H9 (cell line): ENCODE measurements around the gene CC2D2A. TPM values are rescaled to one million over a fixed set of nuclear protein-coding genes. Genes with fewer than 3 reads are reported as not detected.

Experiments
- DNase-seq: peaks from one replicate; pipeline ENCODE4 v3.0.0-alpha.2; 2017
- H2AFZ ChIP-seq: one replicate; pipeline ENCODE4 v1.6.1; 2013; ENCODE audit warnings: mild to moderate bottlenecking, low read length, control low read depth, moderate library complexity
- H2AK5ac ChIP-seq: 2 replicates; pipeline ENCODE4 v1.6.1; 2013; ENCODE audit warnings: low read length, control low read depth, mixed read lengths; ENCODE audit not compliant: insufficient read length
- H2BK120ac ChIP-seq: one replicate; pipeline ENCODE4 v1.6.1; 2013; ENCODE audit warnings: low read depth, mild to moderate bottlenecking, low read length, control low read depth, inconsistent platforms; ENCODE audit not compliant: poor library complexity, severe bottlenecking
- H2BK12ac ChIP-seq: 2 replicates; pipeline ENCODE4 v1.6.1; 2013; ENCODE audit warnings: low read length, control low read depth, mixed read lengths, low read depth; ENCODE audit not compliant: insufficient read length
- H2BK15ac ChIP-seq: 2 replicates; pipeline ENCODE4 v1.6.1; 2013; ENCODE audit warnings: low read depth, low read length, control low read depth
- H2BK20ac ChIP-seq: one replicate; pipeline ENCODE4 v1.6.1; 2013; ENCODE audit warnings: low read depth, mild to moderate bottlenecking, low read length, control low read depth, inconsistent platforms; ENCODE audit not compliant: poor library complexity, severe bottlenecking
- H2BK5ac ChIP-seq: 2 replicates; pipeline ENCODE4 v1.6.1; 2013; ENCODE audit warnings: low read length, control low read depth, mixed read lengths; ENCODE audit not compliant: insufficient read length
- H3K14ac ChIP-seq: 2 replicates; pipeline ENCODE4 v1.6.1; 2013; ENCODE audit warnings: low read length, control low read depth; ENCODE audit not compliant: insufficient read depth
- H3K18ac ChIP-seq: 2 replicates; pipeline ENCODE4 v1.6.1; 2013; ENCODE audit warnings: low read depth, mild to moderate bottlenecking, mixed read lengths, low read length, control low read depth; ENCODE audit not compliant: insufficient read length
- H3K23ac ChIP-seq: 2 replicates; pipeline ENCODE4 v1.6.1; 2013; ENCODE audit warnings: low read length, control low read depth, mixed read lengths, low read depth; ENCODE audit not compliant: insufficient read length
- H3K23me2 ChIP-seq: 2 replicates; pipeline ENCODE4 v1.6.1; 2013; ENCODE audit warnings: low read depth, mild to moderate bottlenecking, mixed read lengths, low read length, control low read depth; ENCODE audit not compliant: insufficient read length, poor library complexity, severe bottlenecking
- H3K27ac ChIP-seq: 2 replicates; pipeline ENCODE4 v1.5.1; 2013; ENCODE audit warnings: low read length, control low read depth, mixed read lengths, low read depth; ENCODE audit not compliant: insufficient read length
- H3K27me3 ChIP-seq: 2 replicates; pipeline ENCODE4 v1.6.1; 2013; ENCODE audit warnings: low read length, control low read depth, inconsistent platforms; ENCODE audit not compliant: insufficient read depth
- H3K4ac ChIP-seq: 2 replicates; pipeline ENCODE4 v1.6.1; 2013; ENCODE audit warnings: low read depth, mild to moderate bottlenecking, control low read depth, inconsistent platforms, low read length, moderate library complexity
- H3K4me1 ChIP-seq: 2 replicates; pipeline ENCODE4 v1.6.1; 2013; ENCODE audit warnings: low read length, control low read depth, inconsistent platforms; ENCODE audit not compliant: insufficient read depth
- H3K4me2 ChIP-seq: 2 replicates; pipeline ENCODE4 v1.6.1; 2013; ENCODE audit warnings: low read length, control low read depth, mixed read lengths; ENCODE audit not compliant: insufficient read length, insufficient read depth
- H3K56ac ChIP-seq: 2 replicates; pipeline ENCODE4 v1.6.1; 2013; ENCODE audit warnings: low read depth, mild to moderate bottlenecking, mixed read lengths, low read length, control low read depth; ENCODE audit not compliant: insufficient read length
- H3K79me1 ChIP-seq: 2 replicates; pipeline ENCODE4 v1.6.1; 2013; ENCODE audit warnings: low read depth, mild to moderate bottlenecking, moderate library complexity, low read length, control low read depth, inconsistent platforms; ENCODE audit not compliant: insufficient read depth, poor library complexity, severe bottlenecking
- H3K79me2 ChIP-seq: 2 replicates; pipeline ENCODE4 v1.6.1; 2013; ENCODE audit warnings: low read length, control low read depth, inconsistent platforms; ENCODE audit not compliant: insufficient read depth
- H3K9ac ChIP-seq: 2 replicates; pipeline ENCODE4 v1.6.1; 2013; ENCODE audit warnings: low read length, control low read depth, mixed read lengths; ENCODE audit not compliant: insufficient read length; ENCODE audit errors: extremely low read depth
- H3K9me3 ChIP-seq: one replicate; pipeline ENCODE4 v1.6.1; 2013; ENCODE audit warnings: low read depth, low read length, inconsistent platforms; ENCODE audit not compliant: control insufficient read depth
- H3T11ph ChIP-seq: one replicate; pipeline ENCODE4 v1.6.1; 2013; ENCODE audit warnings: mild to moderate bottlenecking, low read length, control low read depth, inconsistent platforms
- H4K20me1 ChIP-seq: one replicate; pipeline ENCODE4 v1.6.1; 2013; ENCODE audit not compliant: control insufficient read depth, insufficient read length, insufficient read depth
- H4K5ac ChIP-seq: 2 replicates; pipeline ENCODE4 v1.6.1; 2013; ENCODE audit warnings: low read depth, mild to moderate bottlenecking, mixed read lengths, low read length, control low read depth; ENCODE audit not compliant: insufficient read length
- H4K8ac ChIP-seq: replicated peaks from 2 replicates; pipeline ENCODE4 v1.6.1; 2013; ENCODE audit warnings: low read length, control low read depth, mixed read lengths, low read depth; ENCODE audit not compliant: insufficient read length
- H4K91ac ChIP-seq: 2 replicates; pipeline ENCODE4 v1.6.1; 2013; ENCODE audit warnings: low read depth, mild to moderate bottlenecking, moderate library complexity, mixed read lengths, low read length, control low read depth; ENCODE audit not compliant: insufficient read length
- H3K27ac Mint-ChIP-seq, 3 experiments: 2 replicates in 2 of 3; 3 replicates in 1 of 3; pipeline ENCODE4 v1.8.0; 2020 to 2021; ENCODE audit warnings: mixed read lengths in 3 of 3, mild to moderate bottlenecking in 1 of 3, moderate library complexity in 1 of 3
- H3K27me3 Mint-ChIP-seq: 2 replicates; pipeline ENCODE4 v1.8.0; 2021; ENCODE audit warnings: low read depth, mild to moderate bottlenecking, moderate library complexity, mixed read lengths
- H3K36me3 Mint-ChIP-seq, 3 experiments: 2 replicates in 2 of 3; 3 replicates in 1 of 3; pipeline ENCODE4 v1.8.0; 2020 to 2021; ENCODE audit warnings: low read depth in 3 of 3, mixed read lengths in 3 of 3; ENCODE audit not compliant: insufficient read depth in 1 of 3
- H3K4me1 Mint-ChIP-seq, 2 experiments: 2 replicates each; pipeline ENCODE4 v1.8.0; 2020; ENCODE audit warnings: mixed read lengths in 2 of 2
- H3K4me3 Mint-ChIP-seq, 2 experiments: 2 replicates in 1 of 2; 3 replicates in 1 of 2; pipeline ENCODE4 v1.8.0; 2020 to 2021; ENCODE audit warnings: mild to moderate bottlenecking in 2 of 2, mixed read lengths in 2 of 2, moderate library complexity in 1 of 2
- H3K9me3 Mint-ChIP-seq, 2 experiments: 2 replicates in 1 of 2; 3 replicates in 1 of 2; pipeline ENCODE4 v1.8.0; 2020; ENCODE audit warnings: mild to moderate bottlenecking in 2 of 2, mixed read lengths in 2 of 2, moderate library complexity in 1 of 2
- WGBS: extraction: QIAGEN DNeasy Blood & Tissue Kit; methylation state at CpG from one replicate; pipeline ENCODE4 v1.1.7; 2013; ENCODE audit warnings: missing lambda C conversion rate, low lambda C conversion rate, mixed read lengths; ENCODE audit not compliant: insufficient read length; ENCODE audit errors: extremely low coverage; 5-methylcytosine and 5-hydroxymethylcytosine counted together
- total RNA-seq: library from RNA; stranded (reverse); gene quantifications from 2 replicates; pipeline ENCODE4 v1.2.1, GENCODE V29; 2021
- TF ChIP-seq, protein P1 (sequence below): fragments of 200-600 bp; sonication (generic); conservative IDR thresholded peaks from 3 replicates; pipeline ENCODE4 v1.8.0; 2021; ENCODE audit warnings: antibody characterized with exemption, mild to moderate bottlenecking

The CC2D2A gene
- total RNA-seq, 1 experiment from 2014 or later, result 10.4 TPM

DNA sequence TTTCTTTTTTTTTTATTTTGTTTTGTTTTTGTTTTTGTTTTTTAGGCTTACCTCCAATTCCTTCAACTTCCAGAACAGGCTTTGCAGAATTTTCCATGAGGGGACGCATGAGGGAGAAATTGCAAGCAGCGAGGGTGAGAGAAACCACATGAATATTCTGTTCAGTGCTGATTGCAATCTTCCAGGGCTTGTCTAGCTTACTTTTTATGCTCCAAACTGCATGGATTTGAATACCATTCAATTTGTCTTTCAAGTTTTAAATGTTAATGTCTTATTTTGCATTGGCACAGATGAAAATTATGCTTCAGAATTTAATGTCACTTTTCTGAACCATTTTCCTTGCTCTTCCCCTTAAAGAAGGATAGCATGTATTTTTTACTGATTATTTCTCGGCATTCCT lies 32.7 kb downstream of the CC2D2A start:
- Mint-ChIP-seq H3K9me3 (no peaks in the 10 kb centered on the region), H3K27me3 (no peaks in the 10 kb centered on the region), H3K4me3 (no peak overlapping the region), H3K36me3 (peaks cover 0 to 8% (median 2%) of the 10 kb centered on the region in 3 experiments; a peak in 3 of 7 replicates), H3K27ac (no peak overlapping the region; a peak in 1 of 7 replicates), H3K4me1 (peaks cover 11 to 20% of the 10 kb centered on the region in 2 experiments)
- Histone ChIP-seq H4K5ac (no peak overlapping the region), H2BK120ac (no peak overlapping the region), H3K4ac (no peak overlapping the region), H2AFZ (no peak overlapping the region), H3K9me3 (no peaks in the 10 kb centered on the region), H4K8ac (no peak overlapping the region), H4K20me1 (no peaks in the 10 kb centered on the region), H3K4me1 (peaks cover 5% of the 10 kb centered on the region; the same call in 1 of the 2 replicates), H3K79me2 (no peaks in the 10 kb centered on the region), H3K79me1 (no peaks in the 10 kb centered on the region), H3K56ac (no peak overlapping the region), H3K23ac (no peak overlapping the region), H3T11ph (no peak overlapping the region), H3K4me2 (no peak overlapping the region), H2BK12ac (no peak overlapping the region), H3K14ac (no peak overlapping the region), H3K27me3 (no peaks in the 10 kb centered on the region), H3K27ac (no peak overlapping the region), H4K91ac (no peak overlapping the region), H2BK5ac (no peak overlapping the region), H3K23me2 (no peaks in the 10 kb centered on the region), H2BK20ac (no peak overlapping the region), H2BK15ac (no peak overlapping the region), H3K18ac (no peak overlapping the region), H2AK5ac (no peak overlapping the region), H3K9ac (no peak overlapping the region)
- DNase-seq, result no peak
- no CpG with 5 or more reads among the region's 3 CpGs for WGBS
- TF ChIP-seq, protein P1, sequence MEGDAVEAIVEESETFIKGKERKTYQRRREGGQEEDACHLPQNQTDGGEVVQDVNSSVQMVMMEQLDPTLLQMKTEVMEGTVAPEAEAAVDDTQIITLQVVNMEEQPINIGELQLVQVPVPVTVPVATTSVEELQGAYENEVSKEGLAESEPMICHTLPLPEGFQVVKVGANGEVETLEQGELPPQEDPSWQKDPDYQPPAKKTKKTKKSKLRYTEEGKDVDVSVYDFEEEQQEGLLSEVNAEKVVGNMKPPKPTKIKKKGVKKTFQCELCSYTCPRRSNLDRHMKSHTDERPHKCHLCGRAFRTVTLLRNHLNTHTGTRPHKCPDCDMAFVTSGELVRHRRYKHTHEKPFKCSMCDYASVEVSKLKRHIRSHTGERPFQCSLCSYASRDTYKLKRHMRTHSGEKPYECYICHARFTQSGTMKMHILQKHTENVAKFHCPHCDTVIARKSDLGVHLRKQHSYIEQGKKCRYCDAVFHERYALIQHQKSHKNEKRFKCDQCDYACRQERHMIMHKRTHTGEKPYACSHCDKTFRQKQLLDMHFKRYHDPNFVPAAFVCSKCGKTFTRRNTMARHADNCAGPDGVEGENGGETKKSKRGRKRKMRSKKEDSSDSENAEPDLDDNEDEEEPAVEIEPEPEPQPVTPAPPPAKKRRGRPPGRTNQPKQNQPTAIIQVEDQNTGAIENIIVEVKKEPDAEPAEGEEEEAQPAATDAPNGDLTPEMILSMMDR, result no peak
